GM12892 (cell line): Measurements from ENCODE around the gene MMP26.

Experiments used
- DNase-seq: peaks from one replicate; pipeline ENCODE4 v3.0.0; 2011; ENCODE audit not compliant: insufficient read length
- FAIRE-seq: peaks from 2 replicates; lab custom pipeline; 2011; peaks lifted over from hg19 to GRCh38; lab: Jason Lieb, UNC
- POLR2A ChIP-seq: IDR thresholded peaks from 2 replicates; pipeline ENCODE4 v1.6.1; 2011; ENCODE audit warnings: low read depth, low read length, control low read depth
- POLR2AphosphoS5 ChIP-seq: IDR thresholded peaks from 2 replicates; pipeline ENCODE4 v1.6.1; 2011; ENCODE audit warnings: low read depth, low read length, control low read depth
- TAF1 ChIP-seq: IDR thresholded peaks from 2 replicates; pipeline ENCODE4 v1.6.1; 2011; ENCODE audit warnings: low read depth, mild to moderate bottlenecking, control low read depth, low read length, borderline replicate concordance

MMP26 gene

GRCh38 chr11:4727171-4727570, 22.6 kb downstream of the MMP26 start:
- DNase-seq (no peak), FAIRE-seq (no peak)
- TF ChIP-seq POLR2A (no peak), POLR2AphosphoS5 (no peak)

DNA sequence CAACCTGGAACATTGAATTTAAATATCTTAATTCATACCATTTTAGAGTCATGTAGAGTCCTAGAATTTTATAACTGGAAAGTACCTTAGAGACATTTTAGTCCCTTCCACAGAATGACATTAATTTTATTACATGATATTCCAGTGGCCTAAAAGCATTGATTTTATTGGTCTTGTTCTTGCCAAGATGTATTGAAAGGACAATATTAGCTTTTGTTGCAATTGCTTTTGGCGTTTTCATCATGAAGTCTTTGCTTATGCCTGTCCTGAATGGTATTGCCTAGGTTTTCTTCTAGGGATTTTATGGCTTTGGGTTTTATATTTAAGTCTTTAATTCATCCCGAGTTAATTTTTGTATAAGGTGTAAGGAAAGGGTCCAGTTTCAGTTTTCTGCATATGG, 36.2 kb downstream of the MMP26 start:
- no peak for TF ChIP-seq TAF1
- no peak for TF ChIP-seq POLR2A
- TF ChIP-seq POLR2AphosphoS5 = no peak
- FAIRE-seq (no peak), DNase-seq (no peak)

DNA sequence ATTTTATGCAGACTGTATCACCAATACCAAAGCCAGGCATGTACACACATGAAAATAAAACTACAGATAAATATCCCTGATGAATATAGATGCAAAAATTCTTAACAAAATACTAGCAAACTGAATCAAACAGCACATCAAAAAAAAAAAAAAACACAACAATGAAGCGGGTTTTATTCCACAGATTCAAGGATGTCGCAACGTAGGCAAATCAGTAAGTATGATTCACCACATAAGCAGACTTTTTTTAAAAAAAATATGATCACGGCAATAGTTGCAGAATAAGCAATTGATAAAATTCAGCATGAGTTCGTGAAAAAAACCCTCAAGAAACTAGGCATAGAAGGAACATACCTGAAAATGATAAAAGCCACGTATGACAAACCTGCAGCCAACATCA, 43.9 kb downstream of the MMP26 start:
- FAIRE-seq (no peak), DNase-seq (no peak)
- TF ChIP-seq POLR2AphosphoS5 (no peak), POLR2A (no peak), TAF1 (no peak)

DNA sequence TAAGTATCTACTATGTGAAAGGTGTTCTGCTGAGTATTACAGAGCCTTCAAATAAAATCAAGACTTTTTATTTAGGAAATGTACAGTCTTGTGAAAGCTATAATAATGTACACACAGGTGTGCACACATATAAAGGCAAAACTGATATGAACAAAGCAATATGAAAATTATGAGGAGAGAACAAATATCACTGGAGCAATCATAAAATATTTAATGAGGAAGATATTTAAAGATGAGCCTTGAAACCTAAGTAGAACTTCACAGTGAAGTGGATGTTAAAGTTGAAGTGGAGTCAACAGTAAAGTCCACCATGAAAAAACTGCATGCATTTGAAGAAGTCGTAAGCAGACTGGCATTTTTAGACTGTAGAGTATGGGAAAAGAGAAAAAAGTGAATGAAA, 46.6 kb downstream of the MMP26 start:
- TF ChIP-seq POLR2A (no peak), TAF1 (no peak), POLR2AphosphoS5 (no peak)
- no peak for FAIRE-seq
- DNase-seq = no peak
